ENCODE measurements around the gene SFMBT2.

The SFMBT2 gene

DNA sequence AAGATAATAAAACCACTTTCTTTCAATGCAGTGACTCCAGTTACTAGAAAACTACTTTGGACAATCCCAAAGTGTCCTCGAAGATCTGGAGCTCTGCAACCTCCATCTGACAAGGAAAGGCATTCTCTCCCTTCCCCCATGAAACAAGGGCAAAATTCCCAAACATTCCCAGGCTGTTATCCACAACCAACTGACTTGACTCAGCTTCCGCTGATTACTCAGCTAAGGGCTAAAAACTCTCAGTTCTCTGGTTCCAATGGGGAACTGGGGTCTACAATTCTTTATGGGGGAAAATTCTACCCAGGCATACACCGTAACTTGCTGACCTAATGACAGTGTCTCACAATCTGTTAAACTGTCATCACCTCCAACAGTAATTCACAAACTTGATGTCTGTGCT, 48.4 kb downstream of the SFMBT2 start:
- DNase-seq: no peak

DNA sequence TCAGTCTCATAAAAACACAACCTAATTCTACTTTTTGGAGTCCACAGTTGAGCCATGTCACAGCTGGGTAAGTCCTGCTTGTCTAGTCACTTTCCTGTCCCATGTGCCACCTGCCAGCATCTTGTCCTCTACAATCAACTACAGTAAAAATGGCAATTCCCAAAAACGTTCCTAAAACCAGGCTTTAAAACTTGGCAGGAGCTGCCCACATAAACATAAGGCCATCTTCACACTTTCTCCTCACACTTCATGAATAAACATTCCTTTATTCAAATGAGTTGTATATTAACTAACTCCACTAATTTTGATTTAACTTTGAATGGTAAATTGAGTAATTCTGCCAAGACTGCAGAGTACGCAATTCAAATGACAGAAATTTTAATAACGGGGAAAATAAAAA, 49.5 kb downstream of the SFMBT2 start:
- no peak for DNase-seq

DNA sequence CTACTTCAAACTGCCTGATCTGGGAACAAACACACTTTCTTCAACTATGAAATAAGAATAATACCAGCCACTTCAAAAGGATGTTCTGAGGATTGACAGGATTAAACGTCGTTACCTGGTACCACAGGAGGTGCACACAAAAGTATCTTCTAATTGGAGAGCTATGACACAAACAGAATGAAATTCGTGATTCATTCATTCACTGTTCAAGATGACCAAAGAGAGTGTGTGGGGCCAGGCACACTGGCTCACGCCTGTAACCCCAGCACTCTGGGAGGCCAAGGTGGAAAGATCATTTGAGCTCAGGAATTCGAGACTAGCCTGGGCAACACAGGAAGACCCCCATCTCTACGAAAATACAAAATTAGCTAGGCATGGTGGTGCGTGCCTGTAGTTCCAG, 50.9 kb downstream of the SFMBT2 start:
- DNase-seq: no peak

DNA sequence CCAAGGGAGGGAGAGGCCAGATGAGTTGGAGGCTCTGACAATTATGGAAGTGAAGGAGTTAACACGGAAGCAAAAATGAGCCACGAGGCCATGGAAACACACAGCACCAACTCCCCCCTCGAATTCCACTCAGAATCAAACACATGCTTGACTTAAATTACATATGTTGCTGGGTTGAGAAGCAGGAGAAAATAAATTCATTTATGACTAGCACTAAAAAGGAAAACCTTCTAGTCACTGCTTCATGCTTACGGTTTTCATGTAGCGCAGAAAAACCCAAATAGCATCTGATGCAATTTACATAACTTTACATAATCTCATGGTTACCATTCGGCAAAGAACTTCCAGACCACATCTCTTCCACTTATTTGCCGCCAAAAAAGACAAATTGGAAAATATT, 51.5 kb downstream of the SFMBT2 start:
- no peak for DNase-seq

DNA sequence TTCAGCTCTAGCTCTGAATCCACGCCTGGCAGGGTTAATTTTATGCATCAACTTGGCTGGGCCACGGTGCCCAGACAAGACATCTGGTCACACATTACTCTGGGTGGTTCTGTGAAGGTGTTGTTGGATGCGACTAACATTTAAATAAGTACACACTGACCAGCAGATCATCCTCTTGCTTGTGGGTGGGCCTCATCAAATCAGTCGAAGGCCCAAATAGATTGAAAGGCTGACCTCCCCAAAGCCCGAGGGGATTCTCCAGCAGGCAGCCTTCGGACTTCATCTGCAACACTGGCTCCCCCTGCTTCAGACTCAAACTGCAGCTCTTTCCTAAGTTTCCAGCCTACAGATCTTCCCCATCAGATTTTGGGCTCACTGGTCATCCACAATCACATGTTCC, 53.6 kb downstream of the SFMBT2 start:
- no peak for DNase-seq

DNA sequence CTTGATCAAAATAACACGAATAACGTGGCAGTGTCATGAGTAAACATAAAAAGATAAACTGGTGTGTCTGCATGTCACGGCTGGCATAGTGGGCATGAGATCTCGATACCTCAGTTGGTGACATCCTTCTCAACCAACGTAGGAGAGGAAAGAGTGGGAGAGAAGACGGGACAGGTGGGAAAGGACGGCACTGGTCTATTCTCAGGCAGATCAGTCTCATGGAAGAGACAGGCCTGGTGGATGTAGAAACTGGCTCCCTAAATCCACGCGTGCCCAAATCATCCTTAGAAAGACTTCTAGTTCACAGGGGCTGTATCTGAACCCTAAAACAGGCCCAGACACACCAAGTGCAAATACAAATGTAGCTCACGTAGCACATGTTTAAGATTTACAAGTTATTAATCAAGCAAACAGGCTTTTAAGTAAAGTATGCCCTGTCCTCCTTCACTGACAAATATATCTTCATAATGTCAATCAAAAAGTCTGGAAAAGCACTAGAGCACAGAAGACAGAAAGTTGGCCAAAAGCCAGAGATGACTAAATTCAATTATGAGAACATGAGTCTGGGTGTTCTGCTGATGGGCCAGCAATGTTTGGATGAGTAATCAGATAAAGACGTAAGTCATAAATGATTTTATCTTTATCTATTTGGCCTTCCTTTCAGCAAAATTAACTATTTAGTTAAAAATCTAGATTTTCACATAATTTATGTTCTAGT, 56.3 kb downstream of the SFMBT2 start:
- DNase-seq: no peak

DNA sequence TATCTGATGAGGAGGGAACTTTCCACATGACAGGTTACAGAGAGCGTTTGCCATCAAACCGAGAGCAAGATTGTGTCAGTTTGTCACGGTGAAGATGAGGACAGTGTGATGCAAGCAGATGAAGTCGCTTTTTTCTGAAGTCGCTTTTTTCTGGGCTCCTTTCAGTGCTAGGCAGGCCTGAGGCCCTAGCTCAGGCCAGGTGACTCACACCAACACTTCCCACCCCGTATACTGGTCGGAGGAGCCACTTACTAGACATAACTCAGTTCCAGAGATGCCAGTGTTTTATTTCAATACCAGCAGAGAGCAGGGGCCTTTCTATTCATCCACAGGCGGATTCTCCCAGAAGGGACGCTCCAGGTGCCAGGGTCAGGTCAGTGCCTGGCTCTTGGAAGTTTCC, 58.9 kb downstream of the SFMBT2 start:
- DNase-seq: no peak

DNA sequence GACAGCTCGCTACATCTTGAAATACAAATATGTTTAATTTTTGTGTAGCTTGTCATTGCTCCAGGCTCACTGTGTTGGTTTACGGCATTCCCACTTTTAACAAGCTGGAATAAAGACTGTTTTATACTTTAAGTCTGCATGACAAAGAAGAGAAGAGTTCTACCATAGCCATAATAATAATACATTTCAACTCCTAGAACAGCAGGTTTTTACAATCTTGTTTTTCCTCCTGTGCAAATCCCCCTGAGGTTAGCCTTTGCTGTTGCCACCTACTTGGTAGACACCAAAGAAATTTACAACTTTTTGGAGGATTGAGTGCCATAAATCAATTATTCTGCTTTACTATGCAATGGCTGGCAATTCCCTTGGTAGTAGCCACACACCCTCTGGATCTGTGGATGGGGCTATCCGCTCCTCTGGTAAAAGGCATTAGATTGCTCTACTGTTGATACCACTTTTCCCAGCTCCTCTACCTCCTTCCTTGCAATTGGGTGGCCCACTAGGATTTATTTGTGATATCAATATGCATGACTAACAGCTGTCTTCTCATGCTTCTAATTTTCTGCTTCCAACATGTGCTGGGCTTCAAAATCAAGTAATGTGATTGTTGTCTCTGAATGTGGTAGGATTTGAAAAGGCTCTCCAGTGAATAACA, 60.2 kb downstream of the SFMBT2 start:
- DNase-seq: no peak

DNA sequence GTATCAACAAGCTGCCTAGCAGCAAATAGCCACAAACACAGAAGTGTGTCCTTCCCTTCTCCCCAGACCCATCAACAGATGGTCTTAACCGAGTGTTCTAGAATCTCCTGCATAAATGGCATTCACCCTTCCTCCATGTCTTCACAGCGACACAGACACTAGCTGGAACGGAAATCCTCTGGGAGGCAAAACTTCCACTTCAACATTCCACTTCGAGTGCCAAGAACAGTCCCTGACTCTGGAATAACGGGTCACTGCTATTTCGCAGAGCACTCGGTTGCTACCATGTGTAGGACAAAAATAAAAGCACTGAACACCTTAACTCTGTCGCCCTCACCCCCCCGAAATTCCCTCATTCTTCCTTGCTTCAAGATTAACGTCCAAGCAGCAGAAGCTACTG, 65.1 kb downstream of the SFMBT2 start:
- no peak for DNase-seq

DNA sequence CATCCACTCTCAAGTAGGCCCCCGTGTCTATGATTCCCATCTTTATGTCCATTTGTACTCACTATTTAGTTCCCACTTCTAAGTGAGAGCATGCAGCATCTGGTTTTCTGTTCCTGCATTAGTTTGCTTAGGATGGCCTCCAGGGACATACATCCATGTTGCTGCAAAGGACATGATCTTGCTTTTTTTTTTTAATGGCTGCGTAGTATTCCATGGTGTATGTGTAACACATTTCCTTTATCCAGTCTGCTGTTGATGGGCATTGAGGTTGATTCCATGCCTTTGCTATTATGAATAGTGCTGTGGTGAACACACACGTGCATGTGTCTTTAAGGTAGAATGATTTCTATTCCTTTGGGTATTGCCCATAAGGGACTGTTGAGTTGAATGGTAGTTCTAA, 67.8 kb downstream of the SFMBT2 start:
- no peak for DNase-seq

DNA sequence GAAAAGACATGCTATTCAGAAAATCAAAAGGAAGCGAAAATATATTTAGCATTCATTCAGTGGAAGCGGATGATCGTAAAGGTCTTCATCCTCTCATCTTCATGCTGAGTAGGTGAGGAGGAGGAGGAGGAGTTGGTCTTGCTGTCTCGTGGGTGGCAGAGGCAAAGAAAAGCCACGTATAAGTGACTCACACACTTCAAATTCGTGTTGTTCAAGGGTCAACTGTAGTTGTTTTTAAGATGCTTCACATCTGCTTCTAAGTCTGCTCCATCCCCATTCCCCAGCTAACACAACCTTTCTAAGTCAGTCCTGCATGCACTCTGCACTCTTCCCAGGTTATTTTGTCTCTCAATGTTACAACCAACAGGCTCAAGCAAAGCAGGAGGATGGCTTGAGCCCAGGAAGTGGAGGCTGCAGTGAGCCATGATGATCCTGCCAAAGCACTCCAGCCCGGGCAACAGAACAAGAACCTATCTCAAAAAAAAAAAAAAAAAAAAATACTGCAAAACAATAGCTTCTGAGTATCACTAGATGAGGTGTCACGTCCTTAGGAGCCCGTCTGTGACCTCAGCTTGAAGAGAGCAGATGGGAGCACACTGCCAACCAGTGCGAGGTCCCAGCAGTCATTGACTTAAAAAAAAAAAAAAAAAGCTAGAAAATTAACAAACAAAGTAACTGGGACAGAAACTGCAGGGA, 70.5 kb downstream of the SFMBT2 start:
- peak; percentile 4 for DNase-seq

DNA sequence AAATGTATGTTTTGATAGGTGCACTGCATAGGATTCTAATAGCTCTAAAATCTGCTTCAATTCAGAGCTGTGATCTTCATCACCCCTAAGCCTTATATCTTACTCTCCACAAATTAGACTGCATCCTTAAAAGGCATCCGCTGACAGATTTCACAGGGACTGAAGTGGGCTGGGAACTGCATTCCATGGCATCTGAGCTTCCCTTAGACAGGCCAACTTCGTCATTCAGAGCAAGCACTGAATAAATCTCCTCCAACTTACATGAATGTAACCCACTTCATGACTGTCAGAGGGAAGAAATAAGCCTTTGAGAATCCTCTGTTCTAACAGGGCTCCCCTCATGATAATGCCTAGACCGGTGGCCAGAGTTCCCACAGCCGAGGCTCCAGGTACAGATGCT, 71.3 kb downstream of the SFMBT2 start:
- DNase-seq: no peak

DNA sequence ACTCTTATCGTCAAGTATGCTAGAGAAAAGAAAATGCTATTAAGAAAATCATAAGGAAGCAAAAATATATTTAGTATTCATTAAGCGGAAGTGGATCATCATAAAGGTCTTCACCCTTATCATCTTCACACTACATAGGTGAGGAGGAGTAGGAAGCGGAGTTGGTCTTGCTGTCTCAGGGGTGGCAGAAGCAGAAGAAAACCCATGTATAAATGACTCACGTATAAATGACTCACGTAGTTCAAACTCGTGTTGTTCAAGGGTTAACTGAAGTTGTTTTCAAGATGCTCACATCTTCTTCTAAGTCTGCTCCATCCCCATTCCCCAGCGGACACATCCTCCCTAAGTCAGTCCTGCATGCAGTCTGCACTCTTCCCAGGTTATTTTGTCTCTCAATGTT, 72.4 kb downstream of the SFMBT2 start:
- no peak for DNase-seq

DNA sequence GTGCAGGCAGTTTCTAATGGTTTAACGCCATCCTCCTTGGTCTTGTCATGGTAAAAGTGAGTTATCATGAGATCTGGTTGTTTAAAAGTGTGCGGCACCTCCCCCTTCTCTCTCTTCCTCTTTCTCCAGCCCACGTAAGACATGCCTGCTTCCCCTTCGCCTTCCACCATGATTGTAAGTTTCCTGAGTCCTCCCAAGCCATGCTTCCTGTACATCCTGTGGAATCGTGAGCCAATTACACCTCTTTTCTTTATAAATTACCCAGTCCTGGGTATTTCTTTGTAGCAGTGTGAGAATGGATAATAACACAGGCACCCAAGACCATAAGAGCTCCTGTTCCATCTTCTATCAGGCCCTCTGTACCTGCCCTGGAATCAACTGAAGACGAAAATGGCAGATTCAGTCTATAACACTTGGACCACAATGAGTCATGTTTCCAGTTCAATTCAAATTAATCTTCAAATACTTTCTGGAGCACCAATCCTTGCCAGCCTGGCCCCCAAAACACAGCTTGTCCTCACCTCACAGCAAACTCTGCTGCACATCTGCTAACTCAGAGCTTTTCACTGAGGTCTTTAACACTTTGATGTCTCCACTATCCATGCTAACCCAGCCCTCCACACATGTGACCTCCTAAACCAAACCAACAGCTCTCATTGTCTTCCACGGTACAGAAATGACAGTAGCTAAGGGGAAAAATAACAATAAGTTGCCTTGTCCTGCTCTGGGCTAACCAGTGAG, 73.2 kb downstream of the SFMBT2 start:
- DNase-seq: no peak

DNA sequence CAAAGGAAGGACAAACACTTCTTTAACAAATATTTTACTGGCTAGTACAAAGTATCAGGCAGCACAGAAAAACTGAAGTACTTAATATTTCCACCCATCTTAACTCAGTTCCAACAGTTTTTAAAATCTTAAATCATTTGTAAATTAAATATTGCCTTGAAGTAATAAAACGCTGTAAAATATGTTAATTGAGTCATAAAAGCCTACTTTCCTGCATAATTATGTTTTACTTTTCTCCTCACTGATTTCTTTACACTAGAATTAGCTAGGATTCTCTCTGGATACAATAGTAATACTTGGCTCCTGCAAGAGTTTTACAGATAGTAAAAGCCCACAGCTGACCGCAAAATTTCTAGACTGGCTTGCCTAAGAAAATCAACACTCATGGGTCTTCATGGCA, 74.9 kb downstream of the SFMBT2 start:
- DNase-seq: no peak

DNA sequence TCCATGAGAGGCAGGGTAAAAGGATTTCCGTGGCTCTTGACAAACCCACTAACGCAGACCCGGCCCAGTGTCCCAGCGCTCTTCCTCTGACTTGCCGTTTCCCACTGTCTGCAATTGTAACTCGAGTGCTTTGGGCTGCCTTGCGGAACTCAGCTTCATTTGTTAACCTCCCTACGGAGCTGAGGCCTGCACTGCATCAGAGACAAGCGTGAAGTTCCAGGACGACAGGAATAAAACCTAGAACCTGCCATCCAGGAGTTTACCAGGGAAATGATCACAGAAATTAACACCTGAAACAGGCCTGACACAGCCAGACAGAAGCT, 76.2 kb downstream of the SFMBT2 start:
- DNase-seq: no peak

DNA sequence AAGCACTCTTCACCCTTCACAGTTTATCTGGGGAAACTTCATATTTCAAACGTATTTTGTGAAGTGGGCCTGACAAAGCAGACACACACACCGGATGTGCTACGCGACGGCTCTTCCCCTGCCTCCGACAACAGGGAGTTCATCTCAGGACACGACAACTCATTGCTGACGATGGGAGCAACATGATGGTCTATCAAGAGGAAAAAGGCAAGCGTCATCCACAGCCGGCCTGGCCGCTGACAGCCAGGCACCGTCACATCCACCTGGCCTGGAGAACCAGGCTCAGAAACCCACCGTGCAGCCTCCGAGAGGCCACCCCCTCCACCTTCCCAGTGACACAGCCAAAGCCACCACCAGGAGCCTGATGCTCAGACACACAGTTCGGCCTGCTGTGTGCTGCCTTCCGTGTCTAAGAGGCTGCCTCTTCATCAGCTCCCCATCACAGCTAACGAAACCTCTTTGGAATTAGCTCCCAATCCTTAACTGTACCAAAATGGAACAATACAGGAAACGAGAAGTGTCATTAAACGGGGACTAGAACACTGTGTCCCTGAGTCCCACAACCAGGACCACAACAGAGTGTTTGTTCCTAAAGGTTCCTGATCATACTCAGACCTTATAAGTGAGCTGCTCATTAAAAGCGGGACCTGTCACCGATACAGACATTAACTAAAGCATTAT, 76.7 kb downstream of the SFMBT2 start:
- no peak for DNase-seq

DNA sequence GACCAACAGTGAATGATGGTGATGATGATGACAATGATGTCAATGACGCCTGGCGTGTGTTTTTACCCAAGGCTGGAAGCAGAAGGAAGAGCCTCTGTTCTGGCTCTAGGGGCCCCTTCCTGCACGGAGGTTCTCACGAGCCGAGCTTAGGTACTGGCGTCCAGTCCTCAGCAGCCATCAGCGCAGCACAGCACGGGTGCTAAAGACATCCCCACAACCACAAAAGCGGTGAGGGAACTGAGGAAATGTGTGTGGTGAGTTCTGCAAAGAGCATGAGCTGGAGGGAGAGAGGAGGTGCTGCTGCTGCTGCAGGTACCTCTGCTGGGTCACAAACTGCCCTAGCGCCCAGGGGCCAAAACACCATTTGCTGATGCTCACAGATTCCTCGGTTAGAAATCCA, 81.6 kb downstream of the SFMBT2 start:
- peak; percentile 47 for DNase-seq

DNA sequence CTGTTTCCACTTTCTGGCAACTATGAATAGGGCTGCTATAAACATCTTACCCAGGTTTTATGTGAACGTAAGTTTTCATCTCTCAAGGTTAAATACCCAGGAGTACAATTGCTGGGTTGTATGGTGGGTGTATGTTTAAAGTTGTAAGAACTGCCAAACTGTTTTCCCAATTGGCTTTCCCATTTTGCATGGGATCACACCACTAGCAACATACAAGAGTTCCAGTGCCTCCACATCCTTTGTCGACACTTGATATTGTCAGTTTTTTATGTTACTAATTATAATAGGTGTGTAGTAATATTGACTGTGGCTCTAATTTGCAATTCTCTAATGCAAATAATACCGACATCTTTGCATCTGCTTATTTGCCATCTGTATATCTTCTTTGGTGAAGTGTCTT, 82.9 kb downstream of the SFMBT2 start:
- no peak for DNase-seq

DNA sequence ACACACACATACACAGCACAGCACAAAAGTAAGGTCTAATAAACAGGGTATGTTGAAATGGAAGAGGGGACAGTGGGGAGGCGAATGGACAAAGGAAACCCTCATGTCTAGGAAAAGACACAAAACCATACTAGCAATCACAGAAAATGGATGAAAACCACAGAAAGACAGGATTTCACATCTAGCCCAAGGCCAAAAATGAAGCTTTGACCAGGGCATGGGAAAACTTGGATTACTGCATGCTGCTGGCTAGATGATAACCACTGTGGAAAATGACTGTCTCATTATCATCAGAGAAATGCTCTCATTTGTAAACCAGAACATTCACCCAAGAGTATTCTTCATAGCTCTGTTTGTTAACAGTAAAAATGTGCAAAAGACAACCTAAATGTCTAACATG, 88.2 kb downstream of the SFMBT2 start:
- no peak for DNase-seq

DNA sequence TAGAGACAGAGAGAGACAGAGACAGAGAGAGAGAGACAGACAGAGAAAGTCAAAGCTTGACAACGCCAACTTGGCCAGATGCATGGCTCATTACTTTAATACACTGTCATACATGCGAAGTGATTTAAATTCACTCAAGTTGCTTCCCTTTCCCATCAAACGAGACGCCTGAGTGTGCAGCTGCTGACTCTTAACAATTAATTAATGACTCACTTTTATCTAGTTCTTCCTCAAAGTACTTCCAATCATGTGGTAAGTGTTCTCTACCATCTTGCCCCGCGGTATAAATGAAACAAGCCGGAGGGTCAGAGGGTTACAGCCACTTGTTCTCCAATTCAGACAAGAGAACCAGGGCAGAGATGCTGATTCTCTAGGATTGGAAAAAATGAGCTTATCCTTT, 90.8 kb downstream of the SFMBT2 start:
- DNase-seq: no peak

DNA sequence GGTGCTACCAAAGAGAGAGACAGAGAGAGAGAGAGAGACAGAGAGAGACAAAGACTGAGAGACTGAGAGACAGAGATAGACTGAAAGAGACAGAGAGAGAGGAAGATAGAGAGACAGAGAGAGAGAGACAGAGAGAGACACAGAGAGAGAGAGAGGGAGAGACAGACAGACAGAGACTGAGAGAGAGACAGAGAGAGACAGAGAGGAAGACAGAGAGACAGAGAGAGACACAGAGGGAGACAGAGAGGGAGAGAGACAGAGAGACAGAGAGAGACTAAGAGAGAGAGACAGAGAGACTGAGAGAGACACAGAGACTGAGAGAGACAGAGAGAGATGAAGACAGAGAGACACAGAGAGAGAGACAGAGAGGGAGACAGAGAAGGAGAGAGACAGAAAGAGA, 91.2 kb downstream of the SFMBT2 start:
- DNase-seq: no peak

DNA sequence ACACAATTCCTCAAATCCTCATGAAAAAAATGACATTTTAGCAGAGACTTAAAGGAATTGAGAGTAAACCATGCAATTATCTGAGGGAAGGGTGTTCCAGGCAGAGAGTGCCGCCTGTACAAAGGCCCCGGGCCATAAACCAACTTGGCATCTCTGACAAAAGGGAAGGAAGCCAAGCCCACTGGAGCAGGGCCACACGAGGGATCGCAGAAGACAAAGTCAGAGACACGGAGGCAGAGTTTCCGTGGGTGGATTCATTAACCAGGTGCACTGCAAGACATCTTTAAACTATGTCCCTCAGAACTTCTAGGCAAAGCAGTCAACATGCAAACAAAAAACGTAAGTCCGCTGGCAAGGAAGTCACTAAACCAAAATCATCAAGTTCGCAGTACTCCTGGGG, 92.0 kb downstream of the SFMBT2 start:
- DNase-seq: no peak
